Activated gamma-delta T cell treated with Interleukin-2 at 50 U/mL for 16 hours (primary cell): ENCODE data around the gene GRM7.

Experiments used
- DNase-seq: peaks from one replicate; pipeline ENCODE4 v3.0.0-alpha.2; 2020

GRM7 gene

GRCh38 chr3:7518026-7518425, 657.1 kb downstream of the GRM7 start:
- DNase-seq: no peak

DNA sequence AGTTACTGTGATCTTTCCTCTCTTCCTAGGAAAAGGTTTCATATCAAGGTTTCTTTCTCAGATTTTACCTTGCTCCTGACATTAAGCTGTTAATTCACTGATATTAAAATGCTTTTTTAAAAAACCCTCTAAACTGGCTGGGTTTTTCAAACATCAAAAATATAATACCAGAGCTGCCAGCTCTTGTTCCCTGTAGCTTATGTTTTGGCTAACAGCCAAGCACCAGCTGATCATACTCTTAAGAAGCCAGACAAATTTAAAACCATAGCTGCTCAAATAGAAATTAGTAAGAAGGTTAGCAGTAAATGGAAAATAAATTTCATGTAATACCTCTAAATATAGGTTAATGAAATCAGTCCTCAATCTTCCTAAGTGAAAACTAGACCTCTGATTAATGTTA, 657.5 kb downstream of the GRM7 start:
- DNase-seq: no peak

GRCh38 chr3:7520059-7520458, 659.1 kb downstream of the GRM7 start:
- no peak for DNase-seq

GRCh38 chr3:7520593-7520992, 659.7 kb downstream of the GRM7 start:
- DNase-seq: no peak

GRCh38 chr3:7536510-7536909, 675.6 kb downstream of the GRM7 start:
- no peak for DNase-seq

DNA sequence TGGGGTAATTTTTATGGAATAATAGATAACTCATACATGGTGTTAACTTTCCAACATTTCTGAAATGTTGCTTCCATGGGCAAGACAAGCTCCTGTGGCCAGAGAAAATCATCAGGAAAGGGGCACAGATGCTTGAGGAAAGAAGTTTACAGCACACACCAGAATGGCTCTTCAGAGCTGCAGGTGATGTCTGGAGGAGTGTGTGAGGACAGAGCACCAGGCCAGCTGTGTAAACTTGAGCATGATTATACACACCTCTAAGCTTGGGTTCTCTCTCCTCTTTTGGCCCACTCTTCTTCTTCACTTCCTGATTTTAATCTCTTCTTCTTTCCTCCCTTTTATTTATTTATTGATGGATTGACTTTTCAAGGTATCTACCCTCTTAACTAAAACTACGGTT, 676.0 kb downstream of the GRM7 start:
- no peak for DNase-seq

GRCh38 chr3:7543294-7543880, 682.5 kb downstream of the GRM7 start:
- DNase-seq: no peak

DNA sequence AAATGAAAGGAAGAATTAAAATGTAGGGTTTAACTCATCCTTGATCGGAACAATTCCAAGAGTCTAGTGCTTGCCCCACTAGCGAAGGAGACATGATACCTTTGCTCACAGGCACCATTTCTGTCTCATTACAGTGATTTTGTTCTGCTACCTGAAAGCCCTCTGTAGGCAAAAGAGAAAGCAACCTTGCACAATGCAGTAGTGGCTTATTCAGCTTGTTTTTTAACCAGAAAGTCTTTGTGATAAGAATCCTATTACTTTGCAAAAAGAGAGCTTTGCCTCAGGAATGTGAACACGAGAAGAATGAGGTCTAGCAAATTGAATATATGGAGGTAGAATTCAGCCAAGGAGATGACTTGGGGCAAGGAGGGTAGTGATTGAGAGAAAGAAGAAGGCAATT, 684.4 kb downstream of the GRM7 start:
- DNase-seq: no peak

DNA sequence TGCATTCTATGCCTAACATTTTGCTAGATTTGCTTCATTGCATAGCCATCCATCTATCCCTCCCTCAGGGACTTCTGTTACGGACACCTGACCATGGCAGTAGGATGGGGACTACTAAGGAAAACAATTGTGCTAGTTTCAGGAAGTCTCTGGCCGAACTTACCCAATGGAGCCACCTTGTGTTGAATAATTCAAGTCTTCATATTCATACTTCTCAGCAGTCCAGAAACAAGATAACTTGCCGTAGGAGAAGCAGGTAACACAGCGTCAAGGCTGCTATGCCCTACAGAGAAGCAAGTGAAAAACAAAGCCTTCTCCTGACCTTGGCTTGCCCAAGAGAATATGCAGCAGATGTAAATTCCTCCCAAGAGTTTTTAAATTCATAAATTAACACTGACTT, 685.3 kb downstream of the GRM7 start:
- no peak for DNase-seq

DNA sequence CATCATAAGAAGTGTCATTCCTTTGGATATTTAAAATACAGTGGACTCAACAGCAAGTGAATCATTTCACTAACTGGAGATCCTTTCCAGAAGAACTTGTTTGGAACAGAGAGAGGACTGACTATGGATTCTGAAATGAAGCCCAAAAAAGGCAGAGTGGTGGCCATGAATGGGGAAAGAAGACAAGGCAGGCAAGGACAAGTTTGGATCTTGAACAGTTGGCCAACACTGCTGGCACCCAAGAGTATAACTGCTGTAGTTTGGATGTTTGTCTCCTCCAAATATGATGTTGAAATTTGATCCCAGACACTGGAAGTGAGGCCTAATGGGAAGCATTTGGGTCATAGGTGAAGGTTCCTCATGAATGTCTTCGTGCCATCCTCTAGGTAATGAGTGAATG, 686.9 kb downstream of the GRM7 start:
- no peak for DNase-seq

DNA sequence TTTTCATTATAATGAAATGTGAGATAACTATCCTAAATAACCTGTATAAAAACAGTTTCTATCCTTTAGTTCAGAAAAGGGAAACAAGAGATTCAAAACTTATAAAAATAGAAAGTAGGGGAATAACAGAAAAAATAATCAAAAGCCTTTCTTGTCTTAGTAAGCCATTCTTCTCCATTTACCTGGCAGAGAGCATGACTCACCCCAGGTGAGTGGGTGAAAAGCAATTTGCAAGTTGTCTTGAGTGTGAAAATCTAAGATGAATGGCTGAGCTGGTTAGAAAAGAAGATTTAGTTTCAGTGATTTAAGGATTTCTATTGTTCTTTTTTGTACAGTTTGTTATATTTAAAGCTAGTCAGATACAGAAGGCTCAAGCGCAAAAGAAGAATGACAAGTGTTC, 702.0 kb downstream of the GRM7 start:
- DNase-seq: no peak

DNA sequence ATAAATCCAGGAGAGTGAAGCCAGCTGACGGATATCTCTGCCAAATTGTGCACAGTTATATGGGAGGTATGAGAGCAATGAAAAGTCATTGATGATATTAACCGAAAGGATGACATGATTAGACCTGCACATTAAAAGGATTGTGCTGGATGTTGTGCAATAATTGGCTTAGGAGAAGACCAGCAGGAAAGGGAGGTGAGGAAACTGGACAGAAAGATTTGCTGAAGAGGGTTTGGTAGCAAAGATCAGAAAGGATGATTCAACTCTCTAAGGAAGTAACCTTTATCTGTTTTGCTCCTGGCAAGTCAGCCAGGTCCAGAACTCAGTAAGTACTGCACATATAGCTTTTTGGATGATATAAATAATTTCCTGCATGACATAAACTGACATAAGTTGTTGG, 704.7 kb downstream of the GRM7 start:
- no peak for DNase-seq

DNA sequence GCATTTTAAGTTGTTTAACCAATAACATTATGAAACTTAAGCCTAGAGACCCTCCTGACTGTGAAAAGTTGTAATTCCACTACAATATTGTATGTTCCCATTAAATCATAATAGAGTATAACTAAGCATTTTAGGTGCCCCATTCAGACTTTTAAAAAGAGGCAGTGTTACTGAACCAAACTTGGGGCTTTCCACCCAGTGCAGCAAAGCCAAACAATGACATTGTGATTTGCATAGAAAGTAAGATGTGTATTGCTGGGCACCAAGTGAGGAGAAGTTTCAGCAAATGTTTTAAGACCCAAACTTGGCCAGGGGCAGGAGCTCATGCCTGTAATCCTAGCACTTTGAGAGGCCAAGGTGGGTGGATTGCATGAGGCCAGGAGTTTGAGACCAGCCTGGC, 706.2 kb downstream of the GRM7 start:
- no peak for DNase-seq

DNA sequence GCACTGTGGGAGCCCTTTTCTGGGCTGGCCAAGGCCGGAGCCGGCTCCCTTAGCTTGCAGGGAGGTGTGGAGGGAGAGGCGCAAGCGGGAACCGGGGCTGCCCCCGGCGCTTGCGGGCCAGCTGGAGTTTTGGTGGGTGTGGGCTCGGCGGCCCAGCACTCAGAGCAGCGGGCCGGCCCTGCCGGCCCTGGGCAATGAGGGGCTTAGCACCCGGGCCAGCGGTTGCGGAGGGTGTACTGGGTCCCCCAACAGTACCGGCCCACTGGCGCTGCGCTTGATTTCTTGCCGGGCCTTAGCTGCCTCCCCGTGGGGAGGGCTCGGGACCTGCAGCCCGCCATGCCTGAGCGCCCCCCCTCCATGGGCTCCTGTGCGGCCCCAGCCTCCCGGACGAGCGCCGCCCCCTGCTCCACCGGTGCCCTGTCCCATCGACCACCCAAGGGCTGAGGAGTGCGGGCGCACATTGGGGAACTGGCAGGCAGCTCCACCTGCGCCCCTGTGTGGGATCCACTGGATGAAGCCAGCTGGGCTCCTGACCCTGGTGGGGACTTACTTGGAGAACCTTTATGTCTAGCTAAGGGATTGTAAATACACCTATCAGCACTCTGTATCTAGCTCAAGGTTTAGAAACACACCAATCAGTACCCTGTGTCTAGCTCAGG, 707.7 kb downstream of the GRM7 start:
- no peak for DNase-seq

GRCh38 chr3:7573330-7573729, 712.4 kb downstream of the GRM7 start:
- no peak for DNase-seq

DNA sequence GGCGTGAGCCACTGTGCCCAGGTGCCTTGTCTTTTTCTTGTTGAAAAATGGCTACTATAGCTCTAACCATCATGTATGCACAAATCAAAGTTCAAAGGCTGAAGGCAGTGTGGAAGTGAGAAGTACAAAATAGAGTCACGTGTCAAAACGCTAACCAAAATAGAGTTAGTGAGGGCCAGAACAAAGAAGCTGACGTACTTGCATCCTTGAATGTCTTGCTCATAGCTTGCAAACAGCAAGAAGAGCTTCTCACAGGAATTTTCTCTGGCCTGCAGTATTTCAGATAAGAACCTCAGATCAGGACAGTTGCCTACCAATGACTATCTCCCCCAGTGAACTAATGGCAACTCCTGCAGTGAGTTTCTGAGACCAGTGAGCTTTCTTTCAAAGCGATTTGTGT, 713.5 kb downstream of the GRM7 start:
- no peak for DNase-seq

DNA sequence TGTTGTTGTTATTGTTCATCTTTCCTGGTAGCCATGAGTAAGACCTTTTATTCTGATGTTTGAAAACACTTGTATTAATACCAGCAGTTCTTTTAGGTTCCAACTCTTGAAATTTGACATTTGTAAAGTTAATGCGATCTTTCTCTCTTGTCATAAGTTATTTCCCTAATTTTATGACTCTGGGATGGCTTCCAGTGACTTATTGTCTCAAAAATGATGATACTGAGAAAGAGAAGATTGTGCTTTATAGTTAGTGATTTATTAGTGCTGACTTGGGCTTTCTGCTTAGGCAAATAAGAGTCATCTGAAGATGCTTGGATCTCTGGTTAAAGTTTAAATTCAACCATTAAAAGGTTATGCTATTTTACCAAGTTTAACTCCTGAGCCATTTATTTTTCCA, 715.2 kb downstream of the GRM7 start:
- DNase-seq: no peak

- DNase-seq: no peak
These were observed 715.6 kb downstream of the GRM7 start for GRCh38 chr3:7576506-7576905.

DNA sequence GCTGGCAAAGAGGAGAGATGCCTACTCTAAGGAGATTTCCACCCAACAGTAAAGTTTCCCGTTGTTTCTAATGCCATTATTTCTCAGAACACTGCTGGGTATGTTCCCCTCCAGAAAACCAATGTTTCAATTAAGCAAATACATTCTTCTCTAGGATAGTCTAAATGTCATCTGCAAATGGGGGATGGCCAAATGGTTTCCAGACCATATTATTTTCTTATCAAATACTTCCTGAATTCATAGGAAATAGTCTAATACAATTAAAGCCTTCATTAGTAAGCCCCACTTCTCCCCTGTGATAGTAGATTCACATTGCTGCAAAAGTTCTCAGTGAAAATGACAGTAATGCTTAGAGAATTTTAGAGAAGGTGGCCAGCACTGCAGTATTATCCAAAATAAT, 716.6 kb downstream of the GRM7 start:
- DNase-seq: no peak

DNA sequence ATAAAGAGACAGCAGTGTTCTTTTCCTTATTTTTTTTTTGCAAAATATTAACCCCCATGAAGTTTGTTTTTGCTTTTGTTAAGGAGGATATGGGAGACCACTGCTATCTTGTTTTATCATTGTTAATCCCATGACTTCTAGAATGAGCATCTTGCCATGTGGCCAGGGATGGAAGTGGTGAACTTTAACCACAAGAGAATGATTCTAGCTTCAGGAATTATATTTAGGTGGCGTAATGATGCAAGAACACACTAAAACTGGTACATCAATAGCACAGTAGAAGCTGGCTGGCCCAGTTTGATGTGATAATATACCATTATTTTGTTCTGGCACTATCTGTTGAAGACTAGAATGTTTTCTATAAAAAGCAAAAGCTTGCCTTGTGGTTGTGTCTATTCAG, 720.9 kb downstream of the GRM7 start:
- no peak for DNase-seq

DNA sequence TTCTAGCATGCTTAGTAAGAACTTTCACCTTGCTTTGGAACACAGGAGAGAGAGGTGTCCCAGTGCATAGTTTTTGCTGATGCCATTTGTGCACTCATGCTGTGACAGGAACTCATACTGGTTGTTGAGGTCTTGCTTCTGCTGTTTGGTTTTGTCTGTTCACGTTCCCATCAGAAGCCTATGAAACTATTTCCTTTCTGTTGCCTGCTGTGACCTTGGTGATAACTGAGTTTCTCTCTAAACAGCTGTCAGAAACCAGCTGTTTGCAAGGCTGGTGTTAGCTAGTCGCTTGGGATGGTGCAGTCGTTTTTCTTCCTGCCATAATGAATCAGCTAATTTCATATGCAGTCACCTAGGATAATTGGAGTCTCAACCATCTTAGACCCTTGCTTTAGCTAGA, 724.1 kb downstream of the GRM7 start:
- no peak for DNase-seq

GRCh38 chr3:7588236-7588635, 727.3 kb downstream of the GRM7 start:
- no peak for DNase-seq

GRCh38 chr3:7589526-7589925, 728.6 kb downstream of the GRM7 start:
- no peak for DNase-seq

DNA sequence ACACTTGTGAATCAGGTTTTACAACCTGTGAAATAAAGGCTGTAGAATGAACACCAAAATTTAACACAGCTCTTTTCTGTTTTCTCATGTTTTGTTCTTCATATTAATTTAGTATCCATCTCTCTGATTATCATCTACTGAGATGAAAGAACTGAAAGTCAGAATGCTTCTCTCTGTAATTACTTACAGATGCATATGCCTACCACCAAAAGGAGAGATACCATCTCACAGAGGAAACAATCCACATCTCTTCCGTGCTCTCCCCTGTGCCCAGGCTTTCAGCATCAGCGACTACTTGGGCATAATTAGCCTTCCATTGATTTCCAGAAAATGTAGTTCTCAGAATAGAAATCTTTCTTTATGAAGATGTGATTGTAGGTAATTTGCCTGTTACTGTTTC, 741.4 kb downstream of the GRM7 start:
- no peak for DNase-seq

GRCh38 chr3:7607083-7607482, 746.2 kb downstream of the GRM7 start:
- no peak for DNase-seq
